ENCODE data around the gene PHF24.
"Not testable (repeated sequence)": the region's sequence is repeated elsewhere in the genome, so short reads cannot be mapped to it uniquely, and the experiment has no call there.

Gene PHF24

GRCh38 chr9:34957492-34958410 lies at the start of gene PHF24:
TSS of gene PHF24 (plus strand) at chr9:34958285. CDS start at chr9:34971299, 13,014 bp downstream.
- DNase-seq: peak in 17 of 56 donors; percentile 8 to 48 (median 36)

GRCh38 chr9:34927061-34927460 lies 31.0 kb upstream of the PHF24 start:
- peak in 36 of 56 donors; percentile 1 to 67 (median 13) for DNase-seq

- no peak for DNase-seq
Observed at GRCh38 chr9:34928921-34929320, 29.2 kb upstream of the PHF24 start.

- peak in 27 of 56 donors; percentile 1 to 63 (median 16) for DNase-seq
Observed at GRCh38 chr9:34929506-34930102, 28.5 kb upstream of the PHF24 start.

- not testable (repeated sequence) for DNase-seq
Observed at GRCh38 chr9:34939989-34940388, 18.1 kb upstream of the PHF24 start.

GRCh38 chr9:34948451-34948850 lies 9.6 kb upstream of the PHF24 start:
- DNase-seq: no peak

GRCh38 chr9:34954225-34954624 lies 3.9 kb upstream of the PHF24 start:
- DNase-seq: peak in 8 of 56 donors; percentile 7 to 34 (median 14)

- DNase-seq: not testable (repeated sequence)
Observed at GRCh38 chr9:34956066-34956465, 2.0 kb upstream of the PHF24 start.

- no peak for DNase-seq
Observed at GRCh38 chr9:34956648-34957047, 1.4 kb upstream of the PHF24 start.

- peak in 2 of 56 donors; percentile 10 to 41 for DNase-seq
Observed at GRCh38 chr9:34958411-34958982, 412 bp downstream of the PHF24 start.

GRCh38 chr9:34959461-34959860 lies 1.4 kb downstream of the PHF24 start:
- no peak for DNase-seq

- no peak for DNase-seq
Observed at GRCh38 chr9:34961574-34962490, 3.7 kb downstream of the PHF24 start.

GRCh38 chr9:34962546-34962945 lies 4.5 kb downstream of the PHF24 start:
- peak in 6 of 56 donors; percentile 18 to 44 (median 30) for DNase-seq

- no peak for DNase-seq
Observed at GRCh38 chr9:34963552-34963951, 5.5 kb downstream of the PHF24 start.

GRCh38 chr9:34964458-34964857 lies 6.4 kb downstream of the PHF24 start:
- peak in 11 of 56 donors; percentile 19 to 65 (median 31) for DNase-seq

- DNase-seq: no peak
Observed at GRCh38 chr9:34971146-34971811, 13.2 kb downstream of the PHF24 start.

- DNase-seq: no peak
Observed at GRCh38 chr9:34974664-34975063, 16.6 kb downstream of the PHF24 start.

- DNase-seq: no peak
Observed at GRCh38 chr9:34976441-34976840, 18.4 kb downstream of the PHF24 start.

- no peak for DNase-seq
Observed at GRCh38 chr9:34976992-34977391, 18.9 kb downstream of the PHF24 start.

- DNase-seq: no peak
Observed at GRCh38 chr9:34980181-34980761, 22.2 kb downstream of the PHF24 start.
